HG02970 (cell line): ENCODE data around the gene DHRSX.
"Not testable (repeated sequence)": the region's sequence is repeated elsewhere in the genome, so short reads cannot be mapped to it uniquely, and the experiment has no call there.

Source experiments
- ATAC-seq: cut with Tn5 transposase; IDR thresholded peaks from one replicate; pipeline ENCODE4 v1.9.1; 2021; ENCODE audit warnings: mild to moderate bottlenecking, moderate library complexity, moderate number of reproducible peaks; ENCODE audit not compliant: unreplicated experiment, low FRiP score

Gene DHRSX

DNA sequence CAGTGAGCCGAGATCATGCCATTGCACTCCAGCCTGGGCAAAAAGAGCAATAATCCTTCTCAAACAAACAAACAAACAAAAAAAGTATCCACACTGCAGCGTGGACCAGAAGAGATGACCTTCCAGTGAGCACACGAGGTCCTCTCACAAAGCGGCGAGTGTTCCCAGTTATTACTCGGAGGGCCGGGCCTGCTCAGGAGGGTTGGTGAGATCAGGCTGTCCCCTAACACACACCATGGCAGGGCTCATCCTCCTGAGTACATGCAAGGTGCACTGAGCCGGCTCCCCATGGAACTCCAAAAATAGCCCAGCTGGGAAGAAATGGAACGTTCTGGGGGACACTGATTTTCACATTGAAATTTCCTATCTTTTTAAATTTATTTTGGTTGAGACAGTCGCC is 40.7 kb downstream of the DHRSX start:
- not testable (repeated sequence) for ATAC-seq

DNA sequence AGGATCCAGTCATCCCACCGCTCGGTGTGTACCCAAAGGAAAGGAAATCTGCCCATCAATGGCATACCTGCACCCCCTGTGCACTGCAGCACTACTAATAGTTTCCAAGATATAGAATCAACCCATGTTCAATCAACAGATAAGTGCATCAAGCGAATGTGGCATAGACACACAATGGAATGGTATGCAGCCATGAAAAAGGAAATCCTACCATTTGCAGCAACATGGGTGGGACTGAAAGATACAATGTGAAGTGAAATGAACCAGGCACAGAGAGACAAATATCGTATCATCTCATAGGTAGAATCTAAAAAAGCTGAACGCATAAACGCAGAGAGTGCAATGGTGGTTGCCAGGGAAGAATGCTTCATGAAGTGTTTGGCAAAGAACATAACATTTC is 42.5 kb downstream of the DHRSX start:
- ATAC-seq, result no peak

DNA sequence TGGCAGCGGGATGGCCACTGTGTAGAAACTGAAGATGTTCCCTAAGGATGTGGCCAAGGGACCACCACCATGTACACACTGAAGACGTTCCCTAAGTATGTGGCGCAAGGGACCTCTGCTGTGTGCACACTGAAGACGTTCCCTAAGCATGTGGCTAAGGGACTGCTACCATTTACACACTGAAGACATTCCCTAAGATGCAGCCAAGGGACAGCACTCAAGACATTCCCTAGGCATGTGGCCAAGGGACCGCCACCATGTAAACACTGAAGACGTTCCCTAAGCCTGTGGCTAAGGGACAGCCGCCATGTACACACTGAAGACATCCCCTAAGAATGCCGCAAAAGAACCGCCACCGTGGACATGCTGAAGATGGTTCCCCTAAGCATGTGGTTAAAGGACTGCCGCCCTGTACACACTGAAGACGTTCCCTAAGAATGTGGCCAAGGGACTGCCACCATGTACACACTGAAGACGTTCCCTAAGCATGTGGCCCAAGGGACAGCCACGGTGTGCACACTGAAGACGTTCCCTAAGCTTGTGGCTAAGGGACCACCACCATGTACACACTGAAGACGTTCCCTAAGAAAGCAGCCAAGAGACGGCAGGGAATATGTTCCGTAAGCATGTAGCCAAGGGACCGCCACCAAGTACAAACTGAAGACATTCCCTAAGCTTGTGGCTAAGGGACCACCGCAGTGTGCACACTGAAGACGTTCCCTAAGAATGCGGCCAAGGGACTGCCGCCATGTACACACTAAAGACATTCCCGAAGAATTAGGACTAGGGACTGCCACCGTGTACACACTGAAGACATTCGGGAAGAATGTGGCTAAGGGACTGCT is 43.3 kb downstream of the DHRSX start:
- no peak for ATAC-seq

DNA sequence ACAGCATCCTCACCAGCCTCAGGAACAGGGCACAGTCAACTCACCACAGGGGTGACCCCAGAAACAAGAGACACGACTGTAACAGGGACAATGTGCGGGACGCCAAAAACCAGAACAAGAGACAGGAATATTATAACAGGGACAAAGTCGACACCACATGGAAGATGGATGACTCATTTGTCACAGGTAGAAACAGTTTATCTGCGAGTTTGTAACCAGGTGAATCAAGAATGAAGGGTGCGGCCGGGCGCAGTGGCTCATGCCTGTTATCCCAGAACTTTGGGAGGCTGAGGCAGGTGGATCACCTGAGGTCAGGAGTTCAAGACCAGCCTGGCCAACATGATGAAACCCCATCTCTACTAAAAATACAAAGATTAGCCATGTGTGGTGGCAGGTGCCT is 44.7 kb downstream of the DHRSX start:
- ATAC-seq, result not testable (repeated sequence)

DNA sequence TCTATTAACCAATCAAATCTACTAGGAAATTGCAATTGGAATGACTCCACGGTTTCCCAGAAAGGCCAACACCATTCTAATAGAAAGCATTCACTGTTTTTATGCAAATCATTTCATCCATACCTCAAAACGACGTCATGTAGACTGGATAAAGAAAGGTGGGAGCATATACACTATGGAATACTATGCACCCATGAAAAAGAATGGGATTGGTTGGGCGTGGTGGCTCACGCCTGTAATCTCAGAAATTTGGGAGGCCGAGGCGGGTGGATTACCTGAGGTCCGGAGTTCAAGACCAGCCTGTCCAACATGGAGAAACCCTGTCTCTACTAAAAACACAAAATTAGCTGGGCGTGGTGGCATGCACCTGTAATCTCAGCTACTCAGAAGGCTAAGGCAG is 46.2 kb downstream of the DHRSX start:
- not testable (repeated sequence) for ATAC-seq

DNA sequence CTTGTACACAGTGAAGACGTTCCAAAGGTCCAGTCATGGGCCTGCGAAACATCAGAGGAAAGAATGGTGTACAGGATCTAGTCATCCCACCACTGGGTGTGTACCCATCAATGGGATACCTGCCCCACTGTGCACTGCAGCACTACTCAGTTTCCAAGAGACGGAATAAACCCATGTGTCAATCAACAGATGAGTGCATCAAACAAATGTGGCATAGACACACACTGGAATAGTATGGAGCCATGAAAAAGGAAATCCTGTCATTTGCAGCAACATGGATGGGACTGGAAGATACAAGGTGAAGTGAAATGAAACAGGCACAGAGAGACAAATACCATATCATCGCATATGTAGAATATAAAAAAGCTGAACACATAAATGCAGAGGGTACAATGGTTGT is 48.0 kb downstream of the DHRSX start:
- no peak for ATAC-seq

DNA sequence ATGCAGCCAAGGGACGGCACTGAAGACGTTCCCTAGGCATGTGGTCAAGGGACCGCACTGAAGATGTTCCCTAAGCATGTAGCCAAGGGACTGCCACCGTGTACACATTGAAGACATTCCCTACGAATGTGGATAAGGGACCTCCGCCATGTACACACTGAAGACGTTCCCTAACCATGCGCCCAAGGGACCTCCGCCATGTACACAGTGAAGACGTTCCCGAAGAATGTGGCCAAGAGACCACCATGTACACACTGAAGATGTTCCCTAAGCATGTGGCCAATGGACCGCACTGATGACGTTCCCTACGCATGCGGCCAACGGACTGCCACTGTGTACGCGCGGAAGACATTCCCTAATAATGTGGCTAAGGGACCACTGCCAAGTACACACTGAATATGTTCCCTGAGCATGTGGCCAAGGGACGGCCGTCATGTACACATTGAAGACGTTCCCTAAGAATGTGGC is 48.4 kb downstream of the DHRSX start:
- no peak for ATAC-seq

DNA sequence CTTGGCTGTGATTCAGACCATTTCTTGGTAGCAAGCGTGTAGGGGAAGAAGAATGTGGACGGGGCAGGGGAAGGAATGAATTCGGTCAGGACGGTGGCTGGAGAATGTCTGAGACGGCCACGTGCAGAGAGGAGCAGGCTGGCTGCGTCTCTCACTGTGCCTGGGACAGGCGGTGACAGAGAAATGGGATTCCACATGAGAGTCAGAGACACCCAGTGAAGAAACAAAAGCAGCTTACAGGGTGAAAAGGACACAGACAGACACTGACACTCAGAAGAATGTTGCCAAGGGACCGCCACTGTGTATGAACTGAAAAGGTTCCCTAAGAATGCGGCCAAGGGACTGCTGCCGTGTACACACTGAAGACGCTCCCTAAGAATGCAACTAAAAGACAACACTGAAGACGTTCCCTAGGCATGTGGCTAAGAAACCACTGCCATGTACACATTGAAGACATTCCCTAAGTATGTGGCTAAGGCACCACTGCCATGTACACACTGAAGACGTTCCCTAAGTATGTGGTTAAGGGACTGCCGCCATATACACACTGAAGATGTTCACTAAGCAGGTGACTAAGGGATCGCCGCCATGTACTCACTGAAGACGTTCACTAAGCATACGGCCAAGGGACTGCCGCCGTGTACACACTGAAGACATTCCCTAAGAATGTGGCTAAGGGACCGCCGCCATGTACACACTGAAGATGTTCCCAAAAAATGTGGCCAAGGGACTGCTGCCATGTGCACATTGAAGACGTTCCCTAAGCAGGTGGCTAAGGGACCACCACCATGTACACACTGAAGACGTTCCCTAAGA is 49.1 kb downstream of the DHRSX start:
- no peak for ATAC-seq

DNA sequence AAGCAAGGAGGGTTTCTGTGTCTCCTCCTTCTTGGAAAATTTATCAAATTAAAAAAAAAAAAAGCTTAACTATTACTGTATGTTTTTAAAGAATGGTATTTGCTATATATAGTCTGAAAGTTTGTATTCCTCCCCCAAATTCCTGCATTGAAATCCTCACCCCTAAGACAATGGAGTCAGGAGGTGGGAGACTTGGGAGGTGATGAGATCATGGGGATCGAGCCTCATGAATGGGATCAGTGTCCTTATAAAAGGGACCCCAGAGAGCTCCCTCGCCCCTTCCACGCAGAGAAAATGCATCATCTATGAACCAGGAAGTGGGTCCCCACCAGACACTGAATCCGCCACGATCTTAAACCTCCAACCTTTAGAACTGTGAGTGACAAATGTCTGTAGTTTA is 50.1 kb downstream of the DHRSX start:
- no peak for ATAC-seq

DNA sequence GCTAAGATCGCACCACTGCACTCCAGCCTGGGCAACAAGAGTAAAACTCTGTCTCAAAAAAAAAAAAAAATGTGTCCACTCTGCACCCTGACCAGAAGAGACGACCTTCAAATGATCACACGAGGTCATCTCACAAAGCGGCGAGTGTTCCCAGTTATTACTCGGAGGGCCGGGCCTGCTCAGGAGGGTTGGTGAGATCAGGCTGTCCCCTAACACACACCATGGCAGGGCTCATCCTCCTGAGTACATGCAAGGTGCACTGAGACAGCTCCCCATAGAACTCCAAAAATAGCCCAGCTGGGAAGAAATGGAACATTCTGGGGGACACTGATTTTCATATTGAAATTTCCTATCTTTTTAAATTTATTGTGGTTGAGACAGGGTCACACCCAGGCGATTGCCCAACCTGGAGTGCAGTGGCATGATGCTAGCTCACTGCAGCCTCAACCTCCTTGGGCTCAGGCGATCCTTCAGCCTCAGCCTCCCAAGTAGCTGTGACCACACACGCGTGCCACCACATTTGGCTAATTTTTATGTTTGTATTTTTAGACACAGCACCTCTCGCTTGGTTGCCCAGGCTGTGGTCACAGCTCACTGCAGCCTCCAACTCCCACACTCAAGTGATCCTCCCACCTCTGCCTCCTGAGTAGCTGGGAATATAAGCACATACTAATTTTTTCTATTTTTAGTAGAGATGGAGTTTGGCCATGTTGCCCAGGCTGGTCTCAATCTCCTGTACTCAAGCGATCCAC is 51.5 kb downstream of the DHRSX start:
- no peak for ATAC-seq

DNA sequence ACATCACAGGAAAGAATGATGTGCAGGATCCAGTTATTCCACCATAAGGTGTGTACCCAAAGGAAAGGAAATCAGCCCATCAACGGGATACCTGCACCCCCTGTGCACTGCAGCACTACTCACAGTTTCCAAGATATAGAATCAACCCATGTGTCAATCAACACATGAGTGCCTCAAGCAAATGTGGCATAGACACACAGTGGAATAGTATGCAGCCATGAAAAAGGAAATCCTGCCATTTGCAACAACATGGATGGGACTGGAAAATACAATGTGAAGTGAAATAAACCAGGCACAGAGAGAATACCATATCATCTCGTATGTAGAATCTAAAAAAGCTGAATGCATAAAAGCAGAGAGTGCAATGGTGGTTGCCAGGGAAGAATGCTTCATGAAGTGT is 53.3 kb downstream of the DHRSX start:
- no peak for ATAC-seq

DNA sequence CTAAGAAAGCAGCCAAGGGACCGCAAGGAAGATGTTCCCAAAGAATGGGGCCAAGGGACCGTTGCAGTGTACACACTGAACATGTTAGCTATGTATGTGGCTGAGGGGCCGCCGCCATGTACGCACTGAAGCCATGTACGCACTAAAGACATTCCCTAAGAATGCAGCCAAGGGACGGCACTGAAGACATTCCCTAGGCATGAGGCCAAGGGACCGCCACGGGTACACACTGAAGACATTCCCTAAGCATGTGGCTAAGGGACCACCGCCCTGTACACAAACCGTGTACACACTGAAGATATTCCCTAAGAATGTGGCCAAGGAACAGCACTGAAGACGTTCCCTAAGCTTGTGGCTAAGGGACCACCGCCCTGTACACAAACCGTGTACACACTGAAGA is 54.0 kb downstream of the DHRSX start:
- ATAC-seq, result no peak

DNA sequence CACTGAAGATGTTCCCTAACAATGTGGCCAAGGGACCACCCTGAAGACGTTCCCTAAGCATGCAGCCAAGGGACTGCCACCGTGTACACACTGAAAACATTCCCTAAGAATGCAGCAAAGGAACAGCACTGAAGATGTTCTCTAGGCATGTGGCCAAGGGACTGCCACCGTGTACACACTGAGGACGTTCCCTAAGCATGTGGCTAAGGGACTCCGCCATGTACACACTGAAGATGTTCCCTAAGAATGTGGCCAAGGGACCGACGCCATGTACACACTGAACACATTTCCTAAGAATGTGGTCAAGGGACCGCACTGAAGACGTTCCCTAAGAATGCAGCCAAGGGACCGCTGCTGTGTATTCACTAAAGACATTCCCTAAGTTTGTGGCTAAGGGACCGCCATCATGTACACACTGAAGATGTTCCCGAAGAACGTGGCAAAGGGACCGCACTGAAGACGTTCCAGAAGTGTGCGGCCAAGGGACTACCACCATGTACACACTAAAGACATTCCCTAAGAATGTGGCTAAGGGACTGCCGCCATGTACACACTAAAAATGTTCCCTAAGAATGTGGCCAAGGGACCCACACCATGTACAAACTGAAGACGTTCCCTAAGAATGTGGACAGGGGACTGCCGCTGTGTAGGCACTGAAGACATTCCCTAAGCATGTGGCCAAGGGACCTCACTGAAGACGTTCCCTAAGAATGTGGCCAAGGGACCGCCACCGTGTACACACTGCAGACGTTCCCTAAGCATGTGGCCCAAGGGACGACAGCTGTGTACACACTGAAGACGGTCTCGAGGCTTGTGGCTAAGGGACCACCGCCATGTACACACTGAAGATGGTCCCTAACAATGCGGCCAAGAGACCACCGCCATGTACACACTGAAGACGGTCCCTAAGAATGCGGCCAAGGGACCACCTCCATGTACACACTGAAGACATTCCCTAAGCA is 54.8 kb downstream of the DHRSX start:
- no peak for ATAC-seq

DNA sequence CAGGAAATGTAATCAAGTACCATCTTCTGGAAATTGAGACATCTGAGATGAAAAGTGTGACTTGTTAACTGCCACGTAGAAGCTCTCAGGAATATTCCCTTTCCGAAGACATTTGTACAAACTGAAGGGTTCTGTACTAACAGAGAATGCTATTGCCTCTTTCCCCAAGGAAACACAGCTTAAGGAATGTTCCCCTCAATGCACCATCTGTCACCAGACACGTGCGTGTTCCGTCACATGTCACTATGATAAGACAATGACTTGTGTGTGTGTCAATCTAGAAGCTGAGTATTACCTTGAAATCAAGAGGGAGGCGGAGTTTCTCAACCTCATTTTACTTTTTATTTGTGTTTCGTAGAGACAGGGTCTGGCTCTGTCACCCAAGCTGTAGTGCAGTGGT is 58.1 kb downstream of the DHRSX start:
- ATAC-seq, result no peak

DNA sequence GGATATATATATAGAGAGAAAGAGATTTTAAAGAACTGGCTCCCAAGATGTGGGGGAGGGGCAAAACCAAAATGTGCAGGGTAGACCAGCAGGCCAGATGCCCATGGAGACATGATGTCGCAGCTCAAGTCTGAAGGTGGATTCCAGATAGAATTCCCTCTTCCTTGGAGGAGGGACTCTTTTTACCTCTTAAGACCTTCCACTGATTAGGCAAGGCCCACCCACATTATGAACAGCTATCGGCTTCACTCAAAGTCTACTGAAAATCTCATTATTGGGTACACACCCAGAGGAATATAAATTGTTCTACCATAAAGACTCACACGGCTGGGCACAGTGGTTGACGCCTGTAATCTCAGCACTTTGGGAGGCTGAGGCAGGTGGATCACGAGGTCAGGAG is 59.3 kb downstream of the DHRSX start:
- no peak for ATAC-seq

DNA sequence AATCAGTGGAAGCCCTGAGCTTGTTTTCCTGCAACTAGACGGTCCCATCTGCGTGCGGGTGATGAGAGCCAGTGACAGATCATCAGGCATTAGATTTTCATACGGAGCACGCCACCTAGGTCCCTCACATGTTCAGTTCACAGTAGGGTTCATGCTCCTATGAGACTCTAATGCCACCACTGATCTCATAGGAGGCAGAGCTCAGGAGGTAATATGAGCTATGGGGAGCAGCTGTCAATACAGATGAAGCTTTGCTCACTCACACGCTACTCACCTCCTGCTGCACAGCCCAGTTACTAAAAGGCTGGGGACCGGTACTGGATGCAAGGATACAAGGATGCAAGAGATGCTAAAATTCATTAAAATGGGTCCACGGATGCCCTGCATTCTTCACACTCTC is 61.2 kb downstream of the DHRSX start:
- ATAC-seq, result no peak

DNA sequence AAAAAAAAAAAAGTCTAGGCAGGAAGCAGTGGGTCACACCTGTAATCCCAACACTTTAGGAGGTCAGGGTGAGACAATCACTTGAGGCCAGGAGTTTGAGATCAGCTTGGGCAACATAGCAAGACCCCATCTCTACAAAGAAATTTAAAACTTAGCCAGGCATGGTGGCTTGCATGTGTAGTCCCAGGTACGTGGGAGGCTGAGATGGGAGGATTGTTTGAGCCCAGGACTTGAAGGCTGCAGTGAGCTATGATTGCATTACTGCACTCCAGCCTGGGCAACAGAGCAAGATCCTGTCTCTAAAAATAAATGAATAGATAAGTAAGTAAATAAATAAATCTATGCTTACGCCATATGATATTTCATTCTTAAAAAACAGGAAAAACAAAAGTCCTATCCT is 65.3 kb downstream of the DHRSX start:
- no peak for ATAC-seq

DNA sequence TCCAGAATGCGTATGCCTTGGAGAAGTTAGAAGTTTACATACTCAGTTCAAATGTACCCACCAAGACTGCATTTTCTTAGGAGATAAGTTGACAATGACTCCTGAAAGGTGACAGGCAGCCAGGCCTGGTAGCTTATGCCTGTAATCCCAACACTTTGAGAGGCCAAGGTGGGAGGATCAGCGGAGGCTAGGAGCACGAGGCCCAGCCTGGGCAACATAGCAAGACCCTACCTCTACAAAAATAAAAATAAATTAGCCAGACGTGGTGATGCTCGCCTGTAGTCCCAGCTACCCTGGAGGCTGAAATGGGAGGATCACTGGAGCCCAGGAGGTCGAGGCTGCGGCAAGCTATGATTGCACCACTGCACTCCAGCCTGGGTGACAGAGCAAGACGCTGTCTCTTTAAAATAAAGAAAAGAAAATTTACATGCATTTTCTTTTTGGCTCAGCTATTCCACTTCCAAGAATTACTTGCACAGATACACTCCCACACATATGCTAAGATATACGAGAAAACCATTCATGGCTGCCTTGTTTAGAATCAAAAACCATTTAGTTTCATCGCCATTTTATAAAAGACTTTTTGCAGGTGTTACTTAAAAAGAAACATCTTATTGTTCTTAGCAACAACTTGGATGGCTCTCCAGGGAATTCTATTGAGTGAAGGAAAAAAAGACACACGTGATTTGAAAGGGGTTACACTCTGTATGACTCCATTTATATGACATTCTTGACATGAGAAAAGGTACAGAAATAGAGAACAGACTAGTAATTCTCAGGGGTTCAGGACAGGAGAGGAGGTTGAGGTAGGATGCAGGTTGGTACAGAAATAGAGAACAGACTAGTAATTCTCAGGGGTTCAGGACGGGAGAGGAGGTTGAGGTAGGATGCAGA is 66.3 kb downstream of the DHRSX start:
- no peak for ATAC-seq

DNA sequence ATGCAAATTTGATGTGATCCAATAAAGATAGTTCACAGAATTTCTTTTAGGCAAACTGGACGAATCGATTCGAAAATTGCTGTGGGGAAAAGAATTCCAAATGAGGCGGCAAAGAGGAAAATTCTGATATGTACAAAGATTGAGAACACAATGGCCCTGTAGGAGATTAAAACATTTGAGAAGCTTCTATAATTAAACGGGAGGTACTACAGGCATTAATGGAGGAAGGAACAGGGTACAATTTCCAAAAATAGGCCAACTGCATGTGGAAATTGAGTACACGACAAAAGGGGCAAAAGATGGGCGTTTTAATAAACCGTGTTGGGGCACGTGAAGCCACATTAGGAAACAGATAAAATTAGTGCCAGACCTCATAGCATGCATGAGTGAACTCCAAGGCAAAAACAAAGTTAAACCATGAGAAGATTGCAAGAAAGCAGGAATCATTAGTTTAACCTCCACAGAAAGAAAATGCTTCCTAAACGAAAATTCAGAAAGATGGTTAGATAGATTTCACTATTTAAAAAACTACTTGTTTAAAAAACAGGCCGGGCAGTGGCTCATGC is 68.4 kb downstream of the DHRSX start:
- no peak for ATAC-seq
